ENCODE measurements around the gene RPRM.

DNA sequence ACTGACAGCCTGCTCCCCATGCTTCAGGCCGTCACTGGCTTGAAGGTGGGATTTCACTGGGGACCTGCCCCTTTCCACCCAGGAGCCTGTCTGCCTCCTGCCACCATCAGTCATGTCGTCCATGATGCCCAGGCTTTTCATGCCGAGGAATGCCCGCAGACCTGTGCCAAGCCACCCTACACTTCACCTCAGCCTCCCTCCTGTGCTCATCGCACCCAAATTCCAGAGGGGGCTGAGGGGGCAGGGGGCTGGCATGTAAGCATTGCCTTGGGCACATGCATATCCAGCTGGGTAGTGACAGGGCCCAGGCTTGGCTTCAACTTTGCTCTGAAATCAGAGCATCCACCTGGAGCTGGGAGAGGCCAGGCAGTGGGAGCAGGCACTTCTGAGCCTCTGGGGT is 20.9 kb upstream of the RPRM start:
- TF ChIP-seq POLR2A (IDR thresholded peaks at IDR 0.05; ENCODE audit: low read length) = no peak
- no peak for TF ChIP-seq GATA1 (IDR thresholded peaks at IDR 0.05; ENCODE audit: low read depth, low read length)
